Kidney epithelial cell (primary cell): ENCODE results near the gene RAN. TPM values are rescaled to one million over a fixed set of nuclear protein-coding genes. Genes with fewer than 3 reads are reported as not detected.

Source experiments
- DNase-seq: peaks from one replicate; pipeline ENCODE4 v3.0.0-alpha.2; 2010; ENCODE audit warnings: low read depth
- H3K27me3 ChIP-seq: 2 replicates; pipeline ENCODE4 v1.6.0; 2011; ENCODE audit warnings: low read length; ENCODE audit not compliant: control insufficient read depth, insufficient read depth
- H3K36me3 ChIP-seq: 2 replicates; pipeline ENCODE4 v1.5.1; 2011; ENCODE audit warnings: low read length; ENCODE audit not compliant: control insufficient read depth, insufficient read depth
- H3K4me3 ChIP-seq: 2 replicates; pipeline ENCODE4 v1.5.1; 2011; ENCODE audit warnings: low read depth, mild to moderate bottlenecking, control low read depth, low read length
- CTCF ChIP-seq: IDR thresholded peaks from 2 replicates; pipeline ENCODE4 v1.5.1; 2011; ENCODE audit warnings: mild to moderate bottlenecking, moderate library complexity, low read length, control low read depth, inconsistent platforms; ENCODE audit not compliant: insufficient read depth, poor library complexity, severe bottlenecking
- total RNA-seq: library from RNA; depleted of rRNA; stranded (reverse); fragments of >200 nt; gene quantifications from 2 replicates; pipeline ENCODE4 v1.2.3, GENCODE V29; 2015

Gene RAN
- total RNA-seq, 1 donor from 2014 or later: 344 TPM

- no peak overlapping the region for H3K4me3 ChIP-seq
- DNase-seq: peak; percentile 14
- H3K36me3 ChIP-seq: no peaks in the 10 kb centered on the region
- peaks cover 4% of the 10 kb centered on the region for H3K27me3 ChIP-seq
- peak; percentile 92 for TF ChIP-seq CTCF
Observed at GRCh38 chr12:130916241-130916911, 44.5 kb downstream of the RAN start.

GRCh38 chr12:130917607-130918006 lies 45.7 kb downstream of the RAN start:
- Histone ChIP-seq H3K4me3 (no peak overlapping the region), H3K27me3 (peaks cover 4% of the 10 kb centered on the region), H3K36me3 (no peaks in the 10 kb centered on the region)
- DNase-seq: no peak
- no peak for TF ChIP-seq CTCF

- Histone ChIP-seq H3K36me3 (no peaks in the 10 kb centered on the region), H3K4me3 (no peak overlapping the region), H3K27me3 (peaks cover 4% of the 10 kb centered on the region)
- no peak for DNase-seq
- TF ChIP-seq CTCF: no peak
Observed at GRCh38 chr12:130919086-130919485, 47.2 kb downstream of the RAN start.

- no peak for DNase-seq
- H3K27me3 ChIP-seq: peaks cover 4% of the 10 kb centered on the region
Observed at GRCh38 chr12:130920119-130920703, 48.3 kb downstream of the RAN start.

GRCh38 chr12:130920723-130921381 lies 49.0 kb downstream of the RAN start:
- H3K36me3 ChIP-seq: no peaks in the 10 kb centered on the region
- H3K4me3 ChIP-seq: no peak overlapping the region
- peaks cover 4% of the 10 kb centered on the region for H3K27me3 ChIP-seq
- no peak for DNase-seq
- no peak for TF ChIP-seq CTCF

More at GRCh38 chr12:130920119-130920703, 48.3 kb downstream of the RAN start:
- TF ChIP-seq CTCF: no peak
- H3K36me3 ChIP-seq: no peaks in the 10 kb centered on the region
- no peak overlapping the region for H3K4me3 ChIP-seq
